NCI-H2107 treated with DMSO at 0.1 percent for 48 hours (cell line): ENCODE data around the gene DMXL1.

Source experiments
- DNase-seq: peaks from one replicate; lab custom pipeline; 2025; ENCODE audit not compliant: unreplicated experiment; lab: John Stamatoyannopoulos, UW

The DMXL1 gene, protein sequence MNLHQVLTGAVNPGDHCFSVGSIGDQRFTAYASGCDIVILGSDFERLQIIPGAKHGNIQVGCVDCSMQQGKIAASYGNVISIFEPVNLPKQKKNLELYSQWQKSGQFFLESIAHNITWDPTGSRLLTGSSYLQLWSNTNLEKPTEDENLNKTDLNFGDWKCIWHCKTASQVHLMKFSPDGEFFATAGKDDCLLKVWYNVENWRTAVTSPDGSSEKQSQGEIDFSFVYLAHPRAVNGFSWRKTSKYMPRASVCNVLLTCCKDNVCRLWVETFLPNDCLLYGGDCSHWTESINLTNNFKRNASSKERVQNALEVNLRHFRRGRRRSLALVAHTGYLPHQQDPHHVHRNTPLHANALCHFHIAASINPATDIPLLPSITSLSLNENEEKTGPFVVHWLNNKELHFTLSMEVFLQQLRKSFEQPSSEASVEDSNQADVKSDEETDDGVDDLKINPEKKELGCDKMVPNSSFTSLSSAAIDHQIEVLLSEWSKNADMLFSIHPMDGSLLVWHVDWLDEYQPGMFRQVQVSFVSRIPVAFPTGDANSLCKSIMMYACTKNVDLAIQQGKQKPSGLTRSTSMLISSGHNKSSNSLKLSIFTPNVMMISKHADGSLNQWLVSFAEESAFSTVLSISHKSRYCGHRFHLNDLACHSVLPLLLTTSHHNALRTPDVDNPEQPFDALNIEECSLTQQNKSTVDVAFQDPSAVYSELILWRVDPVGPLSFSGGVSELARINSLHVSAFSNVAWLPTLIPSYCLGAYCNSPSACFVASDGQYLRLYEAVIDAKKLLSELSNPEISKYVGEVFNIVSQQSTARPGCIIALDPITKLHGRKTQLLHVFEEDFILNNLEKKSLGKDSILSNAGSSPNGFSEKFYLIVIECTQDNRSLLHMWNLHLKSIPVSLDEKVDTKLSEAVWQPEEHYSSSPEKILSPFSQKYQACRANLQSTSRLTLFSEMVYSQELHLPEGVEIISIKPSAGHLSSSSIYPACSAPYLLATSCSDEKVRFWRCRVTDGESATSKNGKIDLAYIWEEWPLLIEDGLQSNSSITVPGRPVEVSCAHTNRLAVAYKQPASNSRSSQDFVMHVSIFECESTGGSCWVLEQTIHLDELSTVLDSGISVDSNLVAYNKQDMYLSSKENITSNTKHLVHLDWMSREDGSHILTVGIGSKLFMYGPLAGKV (N-terminal part only)

DNA sequence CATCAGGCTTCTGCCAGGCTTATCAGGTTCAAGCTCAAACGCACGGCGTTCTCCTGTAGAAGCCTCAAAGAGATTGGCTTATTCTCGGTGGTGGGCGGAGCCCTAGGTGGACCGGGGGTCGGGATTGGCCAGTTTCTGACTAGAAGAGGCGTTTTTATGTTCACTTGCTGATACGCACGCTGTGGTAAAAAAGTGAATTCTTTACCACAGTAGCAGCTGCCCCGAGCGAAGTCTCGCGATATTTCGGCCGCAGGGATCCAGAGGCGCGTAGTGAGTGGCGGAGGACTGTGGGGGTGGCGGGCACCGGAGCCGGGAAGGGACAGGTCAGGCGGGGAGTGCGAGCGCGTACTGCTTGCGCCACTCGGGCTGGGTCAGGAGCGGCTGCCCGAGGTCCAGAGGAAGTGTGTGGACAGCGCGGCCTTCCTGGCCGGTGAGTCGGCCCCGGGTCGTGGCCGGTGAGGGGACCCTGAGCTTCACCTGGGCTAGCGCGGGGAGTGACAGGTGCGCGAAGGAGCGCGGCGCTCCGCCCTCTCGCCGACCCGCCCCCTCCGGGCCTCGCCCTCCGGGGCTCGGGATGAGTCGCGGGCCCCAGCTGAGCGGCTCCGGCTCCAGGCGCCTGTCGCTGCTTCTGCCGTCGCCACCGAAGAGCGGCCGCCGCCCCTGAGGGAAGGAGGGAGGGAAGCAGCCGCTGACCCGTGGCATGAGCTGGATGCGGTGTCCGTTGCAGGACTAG is at the start of gene DMXL1:
DMXL1 (plus strand) TSS at position 260 of the 733 bp plus-strand sequence. CDS start 483 bp downstream, outside the sequence.
- peak; percentile 75 for DNase-seq

DNA sequence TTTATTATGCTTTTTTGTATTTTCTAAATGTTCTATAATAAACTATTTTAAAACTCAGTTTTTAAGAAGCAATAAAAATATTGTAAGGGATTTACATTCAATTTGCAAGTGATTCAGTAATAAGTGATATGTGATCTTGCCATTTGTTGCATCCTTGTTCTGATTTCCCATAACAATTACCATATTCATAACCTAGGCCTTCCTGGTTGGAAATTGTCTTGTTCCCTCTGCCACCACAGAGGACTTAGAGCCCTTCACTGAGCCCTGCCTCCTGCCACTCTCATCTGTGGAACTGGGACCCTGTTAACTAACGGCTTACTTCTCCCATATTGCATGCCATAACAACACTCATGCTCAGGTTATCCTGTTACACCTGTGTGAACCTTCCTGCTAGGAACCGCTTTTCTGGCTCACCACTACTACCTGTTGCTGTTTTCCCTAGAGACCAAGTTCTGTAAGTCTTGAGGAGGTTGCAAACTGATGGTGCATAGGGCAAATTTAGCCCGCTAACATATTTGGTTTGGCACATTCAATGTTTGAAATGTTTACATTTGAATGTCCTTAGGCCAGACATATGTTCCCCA is 49.6 kb upstream of the DMXL1 start:
- DNase-seq: no peak

DNA sequence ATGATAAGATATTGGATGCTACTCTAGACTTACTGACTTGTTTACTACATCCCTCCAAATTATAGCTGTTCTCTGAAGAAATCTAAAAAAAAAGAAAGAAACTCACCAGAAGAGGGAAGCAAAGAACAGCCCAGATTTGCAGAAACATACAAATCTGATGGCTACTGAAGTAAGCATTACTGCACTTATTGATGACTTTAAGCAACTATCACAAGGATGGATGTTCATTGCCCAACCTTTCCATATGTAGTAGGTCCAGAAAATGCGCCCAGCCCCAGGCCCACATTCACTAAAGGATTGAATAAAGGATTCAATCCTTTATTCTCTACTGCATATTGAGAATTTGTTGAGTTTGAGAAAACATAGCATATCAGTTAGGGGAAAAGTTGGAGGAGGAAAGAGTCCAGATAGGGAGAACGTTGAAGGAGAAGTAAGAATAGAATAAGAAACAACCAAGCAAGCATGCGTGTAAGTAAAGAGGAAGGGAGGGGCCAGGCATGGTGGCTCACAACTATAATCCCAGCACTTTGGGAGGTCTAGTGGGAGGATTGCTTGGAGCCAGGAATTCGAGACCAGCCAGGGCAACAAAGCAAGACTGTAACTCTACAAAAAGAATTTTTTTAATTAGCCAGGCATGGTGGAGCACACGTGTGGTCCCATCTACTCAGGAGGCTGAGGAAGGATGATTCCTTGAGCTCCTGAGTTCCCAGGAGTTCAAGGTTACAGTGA is 48.7 kb upstream of the DMXL1 start:
- no peak for DNase-seq

GRCh38 chr5:119022773-119023172 is 48.1 kb upstream of the DMXL1 start:
- DNase-seq: no peak

GRCh38 chr5:119028575-119028974 is 42.3 kb upstream of the DMXL1 start:
- no peak for DNase-seq

DNA sequence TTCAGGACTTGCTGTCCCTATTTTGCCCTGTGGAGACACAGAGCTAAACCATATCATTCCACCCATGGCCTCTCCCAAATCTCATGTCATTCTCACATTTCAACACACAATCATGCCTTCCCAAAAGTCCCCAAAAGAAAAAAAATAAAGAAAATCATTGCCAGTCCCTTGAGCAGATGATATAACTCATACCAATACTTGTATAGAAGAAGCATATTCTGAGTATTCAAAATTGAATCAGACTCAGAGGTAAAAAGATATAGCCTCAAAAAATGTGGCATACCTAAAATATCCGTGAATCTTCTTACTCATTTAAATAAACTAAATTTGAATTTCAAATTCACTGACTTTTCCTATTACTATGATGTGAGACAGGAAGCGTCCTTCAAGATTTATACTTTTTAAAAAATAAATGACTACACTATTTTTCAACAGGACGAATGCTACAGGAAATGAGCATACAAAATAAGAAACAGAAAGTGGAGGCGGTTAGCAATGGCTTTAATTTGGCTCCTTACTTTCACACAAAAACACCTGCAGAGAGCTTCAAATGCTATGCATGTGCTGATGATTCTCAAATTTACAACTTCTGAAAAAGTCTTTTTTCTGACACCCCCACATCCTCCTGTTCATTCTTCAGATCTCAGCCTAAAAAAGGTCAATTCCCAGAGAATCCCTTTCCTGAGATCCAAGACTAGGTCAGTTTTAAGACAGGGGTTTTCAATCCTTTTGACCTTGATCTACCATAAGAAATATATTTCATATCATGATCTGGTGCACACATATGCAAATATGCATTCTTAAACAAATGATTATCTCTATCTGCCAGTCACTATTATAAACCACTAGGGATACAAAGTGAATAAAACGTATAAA is 39.6 kb upstream of the DMXL1 start:
- DNase-seq: no peak

- no peak for DNase-seq
These were observed 39.0 kb upstream of the DMXL1 start for GRCh38 chr5:119031905-119032304.

- DNase-seq: no peak
These were observed 38.2 kb upstream of the DMXL1 start for GRCh38 chr5:119032656-119033055.

DNA sequence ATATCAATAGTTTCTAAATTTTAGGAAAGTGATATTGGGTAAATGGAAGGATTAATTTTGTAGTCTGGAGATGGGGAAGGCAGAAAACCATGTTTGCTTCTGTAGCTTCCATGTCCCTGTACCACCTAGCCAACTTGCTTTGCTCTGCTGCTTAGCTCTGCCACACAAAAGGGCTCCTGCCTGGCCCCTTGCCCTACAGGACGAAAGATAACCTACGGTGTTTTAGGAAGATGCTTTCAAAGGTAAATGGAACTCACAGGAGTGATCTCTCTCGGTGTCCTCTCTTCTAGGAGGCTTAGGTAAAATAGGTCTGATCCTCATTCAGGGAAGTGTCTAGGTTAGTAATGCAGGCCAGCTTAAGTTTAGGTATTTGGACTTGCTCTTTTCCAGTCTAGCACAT is 37.8 kb upstream of the DMXL1 start:
- DNase-seq: no peak

DNA sequence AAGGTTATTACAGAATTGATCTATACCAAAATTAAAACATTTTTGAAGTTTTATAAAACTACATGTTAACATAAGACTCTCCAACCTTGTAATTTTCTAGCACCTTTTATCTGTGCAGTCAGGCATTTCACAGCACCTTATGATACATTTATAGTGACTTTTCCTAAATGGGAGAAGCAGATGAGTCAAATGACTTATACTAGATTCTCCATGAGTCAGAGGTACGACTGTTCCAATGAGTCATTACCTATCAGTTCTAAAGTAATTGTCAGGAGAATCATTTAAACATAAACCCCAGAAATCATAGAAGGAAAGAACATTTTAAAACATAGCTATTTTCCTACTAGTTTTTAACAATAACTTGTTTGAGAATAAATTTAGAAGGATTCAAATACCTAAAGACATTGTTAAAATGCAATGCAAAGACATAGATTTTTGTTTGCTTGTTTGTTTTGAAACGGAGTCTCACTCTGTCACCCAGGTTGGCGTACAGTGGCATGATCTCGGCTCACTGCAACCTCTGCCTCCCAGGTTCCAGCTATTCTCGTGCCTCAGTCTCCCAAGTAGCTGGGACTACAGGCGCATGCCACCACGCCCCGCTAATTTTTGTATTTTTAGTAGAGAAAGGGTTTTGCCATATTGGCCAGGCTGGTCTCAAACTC is 34.7 kb upstream of the DMXL1 start:
- no peak for DNase-seq

GRCh38 chr5:119037496-119038215 is 33.2 kb upstream of the DMXL1 start:
- no peak for DNase-seq

DNA sequence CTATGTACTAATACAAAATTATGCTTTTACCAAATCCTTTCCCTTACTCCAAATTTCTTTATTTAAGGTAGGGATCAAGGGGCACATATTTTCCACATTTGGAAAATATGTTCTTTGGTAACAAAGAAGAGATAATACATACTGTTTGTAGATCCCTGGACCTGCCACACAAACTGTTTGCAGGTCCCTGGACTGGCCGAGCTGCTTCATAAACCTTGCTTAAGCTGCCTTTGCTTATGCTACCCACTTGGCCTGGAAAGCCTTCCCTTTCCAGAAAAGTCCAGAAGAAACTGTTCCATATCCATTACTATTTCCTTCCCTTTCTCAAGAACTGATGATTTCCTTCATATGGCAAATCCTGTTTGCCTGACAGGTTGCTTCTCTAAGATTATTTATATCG is 22.6 kb upstream of the DMXL1 start:
- no peak for DNase-seq

DNA sequence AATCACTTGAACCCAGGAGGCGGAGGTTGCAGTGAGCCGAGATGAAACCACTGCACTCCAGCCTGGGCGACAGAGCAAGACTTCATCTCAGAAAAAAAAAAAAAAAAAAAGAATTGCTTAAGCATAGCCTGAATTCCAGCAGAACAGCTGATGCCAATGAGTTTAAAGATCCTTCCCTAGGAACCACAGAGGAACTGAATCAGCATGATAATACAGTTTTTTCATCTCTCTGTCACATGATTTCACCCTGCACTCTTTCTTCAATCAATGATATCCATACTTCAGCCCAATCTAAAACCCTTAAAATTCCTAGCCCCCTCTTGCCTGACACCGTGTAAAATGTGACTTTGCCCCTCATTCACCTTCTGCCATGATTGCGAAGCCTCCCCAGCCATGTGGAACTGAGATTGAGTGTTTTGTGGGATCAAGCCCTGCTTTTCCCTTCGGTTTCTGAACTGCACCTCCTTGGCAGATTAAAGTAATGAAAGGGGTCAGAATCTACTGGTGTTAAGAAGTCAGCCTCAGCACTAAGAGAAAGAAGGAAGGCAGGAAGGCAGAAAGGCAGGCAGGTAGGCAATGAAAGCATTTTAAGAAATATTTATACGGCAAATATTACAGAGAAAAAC is 20.9 kb upstream of the DMXL1 start:
- no peak for DNase-seq

DNA sequence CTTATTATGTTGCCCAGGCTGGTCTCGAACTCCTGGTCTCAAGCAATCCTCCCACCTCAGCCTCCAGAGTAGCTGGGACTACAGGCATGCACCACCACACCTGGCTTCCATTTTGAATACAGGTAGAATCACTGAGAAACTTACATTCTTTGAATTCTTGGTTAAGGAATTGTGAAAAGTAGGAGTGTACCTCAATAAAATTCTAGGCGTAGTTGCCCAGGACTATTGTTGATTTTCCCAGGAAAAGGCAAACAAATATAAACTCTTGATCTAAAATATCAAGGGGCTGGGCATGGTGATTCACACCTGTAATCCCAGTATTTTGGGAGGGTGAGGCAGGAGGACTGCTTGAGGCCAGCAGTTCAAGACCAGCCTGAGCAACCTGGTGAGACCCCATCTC is 16.8 kb upstream of the DMXL1 start:
- DNase-seq: no peak

GRCh38 chr5:119055294-119055693 is 15.6 kb upstream of the DMXL1 start:
- no peak for DNase-seq

DNA sequence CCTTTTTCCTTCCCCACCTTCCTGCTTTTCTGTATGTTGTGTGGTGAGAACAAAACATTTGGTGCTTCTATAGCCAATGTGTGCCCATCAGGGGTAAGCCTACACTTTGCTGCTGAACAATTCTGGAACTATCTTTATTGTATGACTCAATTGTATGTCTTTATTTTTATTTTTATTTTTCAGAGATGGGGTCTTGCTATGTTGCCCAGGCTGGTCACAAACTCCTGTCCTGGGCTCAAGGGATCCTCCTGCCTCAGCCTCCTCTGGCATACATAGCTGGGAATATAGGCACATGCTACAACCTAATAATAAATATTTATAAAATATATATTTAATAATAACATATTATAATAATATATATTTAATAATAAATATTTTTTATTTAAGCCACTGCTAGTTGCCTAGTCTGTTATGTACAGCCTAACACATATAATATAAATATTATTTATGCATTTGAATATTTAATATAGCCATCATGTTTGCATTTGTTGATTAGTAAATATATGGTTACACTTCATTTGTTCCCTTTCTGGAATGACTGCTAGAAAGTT is 11.8 kb upstream of the DMXL1 start:
- DNase-seq: no peak

DNA sequence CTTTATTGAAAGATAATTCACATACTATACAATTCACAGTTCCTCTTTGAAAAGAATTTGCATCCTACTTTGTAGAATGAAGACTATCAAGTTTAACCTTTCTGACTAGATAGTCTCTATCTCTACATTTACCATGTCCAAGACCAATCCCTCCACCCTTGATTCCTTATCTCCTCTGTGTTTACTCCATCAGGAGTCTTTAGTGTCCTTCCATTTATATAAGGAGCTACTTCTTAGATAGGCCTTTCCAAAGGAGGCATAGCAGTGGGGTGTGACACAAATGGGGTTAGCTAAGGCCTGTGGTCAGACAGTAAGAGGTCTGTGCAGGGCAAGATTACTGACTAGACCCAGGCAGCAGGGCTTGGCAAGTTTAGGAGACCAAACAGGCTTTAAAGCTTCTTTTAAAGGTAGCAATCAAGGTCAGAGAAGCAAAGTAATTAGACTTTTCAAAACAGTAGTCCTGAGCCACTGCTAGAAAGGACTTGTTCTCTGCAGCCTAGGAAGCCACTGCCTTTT is 11.1 kb upstream of the DMXL1 start:
- no peak for DNase-seq
